Stimulated activated CD4-positive, alpha-beta T cell treated with anti-CD3 and anti-CD28 coated beads, Interleukin-2, amount 100 ng/mL, for 48 hours (primary cell): Measurements from ENCODE around the gene HLA-DQB1.

Experiments used
- DNase-seq, 2 donors: peaks; one replicate each; pipeline ENCODE4 v3.0.0-alpha.2; 2020

HLA-DQB1 gene

DNA sequence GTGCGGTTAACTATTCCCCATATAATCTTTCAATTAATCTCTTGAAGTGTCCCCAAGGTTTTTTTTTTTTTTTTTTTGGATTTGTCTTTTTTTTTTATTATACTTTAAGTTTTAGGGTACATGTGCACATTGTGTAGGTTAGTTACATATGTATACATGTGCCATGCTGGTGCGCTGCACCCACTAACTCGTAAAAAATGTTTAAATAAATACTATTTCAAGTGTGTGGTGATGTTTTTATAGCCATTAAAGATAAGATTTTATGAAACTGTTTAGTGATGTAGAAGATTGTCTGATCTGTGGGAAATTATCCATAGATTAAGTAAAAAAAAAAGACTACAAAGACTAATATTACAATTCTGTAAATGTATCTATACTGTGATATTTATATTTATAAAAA lies 41.9 kb downstream of the HLA-DQB1 start:
- DNase-seq, result no peak

DNA sequence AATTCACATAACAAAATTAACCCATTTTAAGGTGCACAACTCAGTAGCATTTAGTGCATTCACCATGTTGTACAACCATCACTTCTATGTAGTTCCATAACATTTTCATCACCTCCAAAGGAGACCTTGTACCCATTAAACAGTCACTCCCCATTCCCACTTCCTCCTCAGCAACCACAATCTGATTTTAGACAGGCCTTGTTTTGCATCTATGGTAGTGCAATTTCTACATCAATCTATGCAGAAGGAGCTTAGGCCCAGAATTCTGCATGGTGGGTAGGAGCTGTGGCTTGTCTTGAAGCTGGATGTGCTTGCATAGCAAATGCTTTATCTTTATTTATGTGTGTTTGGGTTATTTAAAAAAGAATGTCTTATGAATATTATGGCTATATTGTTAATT lies 42.8 kb downstream of the HLA-DQB1 start:
- no peak for DNase-seq

DNA sequence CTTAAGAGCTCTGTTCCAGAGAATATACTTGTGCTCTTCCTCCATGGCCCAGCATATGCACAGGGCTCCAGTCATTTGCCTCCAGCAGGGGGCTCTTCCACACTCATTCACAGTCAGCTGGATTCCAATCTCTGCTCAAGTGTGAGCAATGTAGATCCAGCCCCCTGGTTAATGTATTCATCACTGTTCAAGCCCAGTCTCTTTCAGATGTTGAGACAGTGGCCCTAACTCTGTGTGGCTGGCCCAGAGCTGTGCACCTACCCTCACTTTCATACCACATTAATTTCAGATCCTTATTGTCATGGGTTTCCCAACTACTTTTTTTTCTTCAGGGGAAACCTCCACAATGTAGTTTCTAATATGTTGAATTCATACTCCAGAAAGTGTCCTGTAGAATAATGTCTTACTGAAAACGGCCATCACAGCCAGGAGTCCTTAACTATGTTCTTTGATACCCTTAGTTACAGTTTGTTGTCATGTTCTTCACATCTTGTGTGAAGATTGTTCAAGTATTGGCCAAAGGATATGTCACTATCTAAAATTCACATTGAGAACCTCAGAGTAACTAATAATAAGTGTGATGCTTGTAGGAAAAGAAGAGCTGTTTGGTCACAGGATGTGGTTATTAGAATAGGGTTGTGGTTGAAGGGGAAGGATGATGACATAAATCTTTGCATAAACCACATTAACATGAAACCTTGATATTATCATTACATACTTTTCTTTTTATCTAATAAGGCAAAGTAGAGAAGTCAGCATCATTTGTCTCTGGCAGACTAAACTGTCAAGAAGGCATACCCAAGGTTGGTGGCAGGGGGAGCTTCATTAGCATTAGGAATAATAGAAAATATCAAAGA lies 43.7 kb downstream of the HLA-DQB1 start:
- DNase-seq, result peak; percentile 26 to 32

DNA sequence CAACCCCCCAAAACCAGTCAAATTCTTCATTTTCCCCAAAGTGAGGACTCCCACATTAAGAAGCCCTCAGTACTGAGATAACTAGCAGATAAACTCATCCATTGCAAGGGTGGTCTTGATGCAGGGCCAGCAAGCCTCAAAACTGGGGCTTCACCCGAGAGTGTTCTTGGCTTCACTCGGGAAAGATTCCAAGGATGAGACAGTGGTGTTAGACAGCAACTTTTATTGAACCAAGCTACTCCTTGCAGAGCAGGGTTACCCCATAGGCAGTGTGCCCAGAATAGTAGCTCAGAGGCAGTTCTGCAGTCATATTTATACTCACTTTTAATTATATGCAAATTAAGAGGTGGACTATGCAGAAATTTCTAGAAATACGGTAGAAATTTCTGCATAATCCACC lies 45.1 kb downstream of the HLA-DQB1 start:
- DNase-seq, result no peak

DNA sequence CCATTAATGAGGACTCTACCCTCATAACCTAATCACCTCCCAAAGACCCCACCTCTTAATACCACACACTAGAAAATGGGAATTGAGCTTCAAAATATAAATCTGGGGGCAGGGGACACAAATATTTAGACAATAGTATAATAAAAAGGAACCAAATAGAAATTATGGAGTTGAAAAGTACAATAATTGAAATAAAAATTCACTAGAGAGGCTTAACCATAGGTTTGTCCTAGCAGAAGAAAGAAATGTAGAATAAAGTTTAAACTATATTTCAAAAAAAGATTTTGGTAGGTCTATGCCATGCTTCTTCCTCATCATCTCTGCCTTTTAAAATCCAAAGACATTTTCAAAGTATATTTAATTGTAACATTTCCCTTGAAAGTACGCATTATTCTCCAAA lies 48.7 kb downstream of the HLA-DQB1 start:
- no peak for DNase-seq

DNA sequence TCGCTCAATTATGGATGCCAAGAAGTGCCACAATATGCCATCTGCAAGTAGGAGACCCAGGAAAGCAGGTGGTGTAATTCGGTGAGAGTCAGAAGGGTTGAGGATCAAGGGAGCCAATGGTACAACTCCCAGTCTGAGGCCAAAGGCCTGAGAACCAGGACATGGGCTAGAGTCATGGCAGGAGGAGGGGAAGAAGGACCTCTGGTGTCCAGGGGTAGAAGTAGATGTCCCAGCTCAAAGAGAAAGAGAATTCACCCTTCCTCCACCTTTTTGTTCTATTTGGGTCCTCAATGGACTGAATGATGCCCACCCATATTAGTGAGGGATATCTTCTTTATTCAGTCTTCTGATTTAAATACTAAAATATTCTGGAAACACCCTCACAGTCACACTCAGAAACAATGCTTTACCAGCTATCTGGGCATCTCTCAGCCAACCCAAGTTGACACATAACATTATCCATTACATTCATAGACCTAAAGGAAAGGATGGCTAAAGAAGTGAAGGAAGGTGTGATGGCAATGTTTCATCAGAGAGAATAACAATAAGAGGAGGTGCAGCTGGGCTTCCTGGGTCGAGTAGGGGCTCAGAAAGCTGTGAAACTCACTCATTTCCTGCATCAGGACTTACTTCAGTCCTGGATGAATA lies 50.4 kb downstream of the HLA-DQB1 start:
- no peak for DNase-seq

DNA sequence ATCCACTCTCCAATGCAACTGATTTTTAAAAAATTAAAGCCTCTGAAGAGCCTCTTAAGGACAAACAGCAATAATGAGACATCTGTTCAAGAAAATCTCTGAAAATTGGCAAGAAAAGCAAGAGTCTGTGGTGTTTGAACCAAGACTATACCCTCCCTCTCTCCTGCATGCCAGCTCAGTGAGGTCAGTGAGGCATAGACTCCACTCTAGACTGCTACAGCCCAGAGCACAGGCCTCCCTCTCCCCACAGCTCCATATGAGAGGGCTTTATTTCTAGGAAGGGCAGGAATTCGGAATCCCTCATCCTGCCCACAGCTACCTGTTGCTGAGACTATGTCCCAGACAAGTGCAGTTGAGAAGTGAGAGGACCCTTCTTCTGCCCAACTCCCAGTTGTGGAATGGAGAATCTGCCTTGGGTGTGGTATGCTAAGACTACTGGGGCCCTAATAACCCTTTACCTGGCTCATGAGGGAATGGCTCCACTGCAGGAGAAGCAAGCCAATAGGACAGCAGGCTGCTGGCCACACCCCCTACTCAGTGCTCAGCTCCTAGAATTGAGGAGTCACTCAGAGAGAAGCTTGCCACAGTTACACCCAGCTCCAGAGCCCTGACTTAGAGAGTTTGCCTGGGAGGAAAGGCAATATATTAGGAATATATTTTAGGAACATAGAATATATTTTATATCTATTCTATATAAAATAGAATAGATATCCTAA lies 51.9 kb downstream of the HLA-DQB1 start:
- DNase-seq, result no peak

DNA sequence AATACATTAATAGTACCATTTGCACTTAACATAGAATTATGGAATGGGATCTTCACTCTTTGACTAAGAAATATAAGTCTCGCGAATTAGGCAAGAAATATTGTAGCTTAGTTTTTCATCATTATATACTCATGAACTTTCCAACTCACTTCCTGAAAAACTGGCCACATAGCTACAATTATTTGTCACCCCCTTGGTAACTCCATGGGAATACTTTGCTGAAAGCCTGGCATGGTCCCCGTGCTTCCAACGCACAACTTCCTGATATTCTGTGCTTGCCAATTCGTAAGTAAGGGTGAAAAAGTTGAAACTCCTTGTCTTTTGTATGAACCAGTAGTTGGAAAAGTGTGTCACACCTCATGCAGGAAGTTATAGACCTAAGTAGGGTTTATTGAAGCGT lies 53.0 kb downstream of the HLA-DQB1 start:
- DNase-seq, result no peak

DNA sequence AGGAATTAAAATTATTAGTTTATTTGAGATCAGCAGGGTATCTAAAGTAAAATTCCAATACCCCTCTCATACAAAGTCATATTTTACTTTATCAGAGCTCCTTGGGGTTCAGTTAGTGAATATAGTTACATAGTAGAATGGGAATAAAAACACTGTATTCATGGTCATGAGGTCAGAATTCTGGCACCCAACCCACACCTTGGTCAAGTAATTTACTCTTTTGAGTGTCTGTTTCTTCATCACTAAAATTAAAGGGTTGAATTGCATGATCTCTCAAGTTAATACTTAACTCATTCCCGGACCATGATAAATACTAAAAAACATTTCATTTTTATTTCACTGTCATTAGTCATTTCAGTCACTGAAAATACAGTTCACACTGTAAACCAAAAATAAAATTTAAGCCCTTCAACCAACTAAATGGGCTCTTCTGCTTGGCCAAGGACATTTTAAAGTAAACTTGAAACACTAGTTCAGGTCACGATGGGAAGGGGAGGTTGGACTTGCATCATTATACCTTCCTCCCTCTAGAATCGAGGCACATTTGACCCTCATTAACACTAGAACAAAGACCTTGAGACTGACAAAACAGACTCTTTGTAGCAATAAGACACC lies 55.7 kb downstream of the HLA-DQB1 start:
- no peak for DNase-seq

DNA sequence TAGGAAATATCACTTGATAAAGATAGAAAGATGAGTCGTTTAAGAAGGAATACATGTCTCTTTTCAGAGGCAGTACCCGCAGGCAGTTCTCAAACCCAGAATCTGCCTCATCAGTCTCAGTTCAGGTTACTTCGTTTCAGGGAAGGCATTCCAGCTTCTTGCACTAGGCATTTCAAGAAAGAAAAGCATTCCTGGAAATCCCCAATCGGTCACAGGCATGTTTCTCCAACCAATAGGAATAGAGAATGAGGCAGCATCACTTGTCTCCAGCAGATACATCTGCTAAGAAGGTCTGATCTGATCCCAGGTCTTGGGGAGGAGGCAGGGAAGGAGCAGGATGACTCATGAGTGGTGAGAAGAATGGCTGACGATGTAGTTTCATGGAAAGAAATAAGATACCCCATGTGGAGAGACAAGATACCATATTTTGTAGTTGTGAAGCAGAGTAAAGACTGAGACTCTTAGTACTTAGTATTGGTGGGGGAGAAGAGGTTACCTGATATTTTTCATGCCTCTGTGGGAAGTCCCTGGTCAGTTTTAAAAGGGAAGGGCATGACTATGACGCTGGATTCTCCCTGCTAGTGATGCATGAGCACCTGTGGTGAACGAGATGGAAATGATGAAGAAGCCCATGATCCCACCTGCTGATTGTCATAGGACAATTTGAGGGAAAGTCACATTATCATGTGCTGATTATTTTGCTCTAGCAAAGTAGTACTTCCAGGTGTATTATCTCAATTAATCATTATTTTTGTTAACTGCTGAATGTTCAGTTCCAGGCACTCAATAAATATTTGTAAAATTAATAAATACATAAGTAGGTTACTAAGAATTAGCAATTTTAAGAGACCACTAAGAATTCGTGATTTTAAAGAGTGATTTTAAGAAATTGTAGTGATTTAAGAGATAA lies 56.5 kb downstream of the HLA-DQB1 start:
- DNase-seq, result peak; percentile 26 to 37
